T-helper 1 cell treated with Interleukin-12 subunit alpha and Interleukin-12 subunit beta and Interleukin-4 antibody, amounts not matched to agents 30 μg/mL and 1 μg/mL, for 36 hours (primary cell): Measurements from ENCODE around the gene TSPAN11.

Experiments used
- H3K27ac Mint-ChIP-seq: one replicate; pipeline ENCODE4 v1.8.0; 2021; ENCODE audit warnings: mild to moderate bottlenecking, mixed read lengths
- H3K27me3 Mint-ChIP-seq: one replicate; pipeline ENCODE4 v1.8.0; 2021; ENCODE audit warnings: low read depth, mixed read lengths
- H3K36me3 Mint-ChIP-seq: one replicate; pipeline ENCODE4 v1.8.0; 2021; ENCODE audit warnings: low read depth, mixed read lengths
- H3K4me1 Mint-ChIP-seq: one replicate; pipeline ENCODE4 v1.8.0; 2021; ENCODE audit warnings: low read depth, mixed read lengths
- H3K4me3 Mint-ChIP-seq: one replicate; pipeline ENCODE4 v1.8.0; 2021; ENCODE audit warnings: mild to moderate bottlenecking, moderate library complexity, mixed read lengths
- H3K9me3 Mint-ChIP-seq: one replicate; pipeline ENCODE4 v1.8.0; 2021; ENCODE audit warnings: mixed read lengths

Gene TSPAN11

GRCh38 chr12:30990316-30990715 lies 63.8 kb downstream of the TSPAN11 start:
- no peak overlapping the region for H3K27ac Mint-ChIP-seq
- no peaks in the 10 kb centered on the region for H3K27me3 Mint-ChIP-seq
- no peak overlapping the region for H3K4me3 Mint-ChIP-seq
- no peaks in the 10 kb centered on the region for H3K4me1 Mint-ChIP-seq
- H3K36me3 Mint-ChIP-seq, result no peaks in the 10 kb centered on the region
- H3K9me3 Mint-ChIP-seq, result no peaks in the 10 kb centered on the region

- no peak overlapping the region for H3K4me3 Mint-ChIP-seq
- H3K27me3 Mint-ChIP-seq, result no peaks in the 10 kb centered on the region
- H3K4me1 Mint-ChIP-seq, result no peaks in the 10 kb centered on the region
- H3K27ac Mint-ChIP-seq, result no peak overlapping the region
- H3K9me3 Mint-ChIP-seq, result no peaks in the 10 kb centered on the region
- no peaks in the 10 kb centered on the region for H3K36me3 Mint-ChIP-seq
These were observed 64.2 kb downstream of the TSPAN11 start for GRCh38 chr12:30990776-30991175.

- no peak overlapping the region for H3K4me3 Mint-ChIP-seq
- no peaks in the 10 kb centered on the region for H3K9me3 Mint-ChIP-seq
- no peaks in the 10 kb centered on the region for H3K36me3 Mint-ChIP-seq
These were observed 64.9 kb downstream of the TSPAN11 start for GRCh38 chr12:30991466-30991865.

GRCh38 chr12:30992381-30992780 lies 65.8 kb downstream of the TSPAN11 start:
- H3K27me3 Mint-ChIP-seq, result no peaks in the 10 kb centered on the region
- H3K36me3 Mint-ChIP-seq, result no peaks in the 10 kb centered on the region
- H3K9me3 Mint-ChIP-seq, result no peaks in the 10 kb centered on the region
- H3K4me1 Mint-ChIP-seq, result no peaks in the 10 kb centered on the region
- H3K4me3 Mint-ChIP-seq, result no peak overlapping the region
- H3K27ac Mint-ChIP-seq, result no peak overlapping the region

More at GRCh38 chr12:30991466-30991865, 64.9 kb downstream of the TSPAN11 start:
- Mint-ChIP-seq H3K27me3 (no peaks in the 10 kb centered on the region), H3K27ac (no peak overlapping the region), H3K4me1 (no peaks in the 10 kb centered on the region)

- H3K4me1 Mint-ChIP-seq, result no peaks in the 10 kb centered on the region
- no peak overlapping the region for H3K4me3 Mint-ChIP-seq
- no peaks in the 10 kb centered on the region for H3K36me3 Mint-ChIP-seq
- H3K27me3 Mint-ChIP-seq, result no peaks in the 10 kb centered on the region
- no peak overlapping the region for H3K27ac Mint-ChIP-seq
- H3K9me3 Mint-ChIP-seq, result no peaks in the 10 kb centered on the region
These were observed 67.2 kb downstream of the TSPAN11 start for GRCh38 chr12:30993766-30994165.

GRCh38 chr12:30994274-30994673 lies 67.7 kb downstream of the TSPAN11 start:
- Mint-ChIP-seq H3K4me1 (no peaks in the 10 kb centered on the region), H3K27ac (no peak overlapping the region), H3K27me3 (no peaks in the 10 kb centered on the region), H3K4me3 (no peak overlapping the region), H3K9me3 (no peaks in the 10 kb centered on the region), H3K36me3 (no peaks in the 10 kb centered on the region)

GRCh38 chr12:30996255-30996654 lies 69.7 kb downstream of the TSPAN11 start:
- no peaks in the 10 kb centered on the region for H3K4me1 Mint-ChIP-seq
- no peaks in the 10 kb centered on the region for H3K9me3 Mint-ChIP-seq
- no peak overlapping the region for H3K27ac Mint-ChIP-seq
- H3K4me3 Mint-ChIP-seq, result no peak overlapping the region
- H3K27me3 Mint-ChIP-seq, result no peaks in the 10 kb centered on the region
- H3K36me3 Mint-ChIP-seq, result no peaks in the 10 kb centered on the region

- Mint-ChIP-seq H3K4me3 (no peak overlapping the region), H3K27ac (no peak overlapping the region), H3K36me3 (no peaks in the 10 kb centered on the region), H3K9me3 (no peaks in the 10 kb centered on the region), H3K27me3 (no peaks in the 10 kb centered on the region), H3K4me1 (no peaks in the 10 kb centered on the region)
These were observed 70.2 kb downstream of the TSPAN11 start for GRCh38 chr12:30996752-30997151.

- Mint-ChIP-seq H3K4me3 (no peak overlapping the region), H3K27me3 (no peaks in the 10 kb centered on the region), H3K36me3 (no peaks in the 10 kb centered on the region), H3K4me1 (no peaks in the 10 kb centered on the region), H3K27ac (no peak overlapping the region), H3K9me3 (no peaks in the 10 kb centered on the region)
These were observed 71.3 kb downstream of the TSPAN11 start for GRCh38 chr12:30997685-30998440.

GRCh38 chr12:30999011-30999410 lies 72.5 kb downstream of the TSPAN11 start:
- Mint-ChIP-seq H3K9me3 (no peaks in the 10 kb centered on the region), H3K27me3 (no peaks in the 10 kb centered on the region), H3K4me3 (no peak overlapping the region), H3K36me3 (no peaks in the 10 kb centered on the region), H3K27ac (no peak overlapping the region), H3K4me1 (no peaks in the 10 kb centered on the region)

GRCh38 chr12:30999723-31000122 lies 73.2 kb downstream of the TSPAN11 start:
- no peaks in the 10 kb centered on the region for H3K36me3 Mint-ChIP-seq
- no peaks in the 10 kb centered on the region for H3K27me3 Mint-ChIP-seq
- no peaks in the 10 kb centered on the region for H3K4me1 Mint-ChIP-seq
- H3K27ac Mint-ChIP-seq, result no peak overlapping the region
- no peak overlapping the region for H3K4me3 Mint-ChIP-seq
- no peaks in the 10 kb centered on the region for H3K9me3 Mint-ChIP-seq

GRCh38 chr12:31000751-31001150 lies 74.2 kb downstream of the TSPAN11 start:
- H3K4me1 Mint-ChIP-seq, result peaks cover under 1% of the 10 kb centered on the region
- no peaks in the 10 kb centered on the region for H3K9me3 Mint-ChIP-seq
- no peak overlapping the region for H3K27ac Mint-ChIP-seq
- no peaks in the 10 kb centered on the region for H3K27me3 Mint-ChIP-seq
- H3K4me3 Mint-ChIP-seq, result no peak overlapping the region
- H3K36me3 Mint-ChIP-seq, result no peaks in the 10 kb centered on the region

GRCh38 chr12:31001581-31002360 lies 75.2 kb downstream of the TSPAN11 start:
- Mint-ChIP-seq H3K4me3 (no peak overlapping the region), H3K4me1 (peaks cover 2% of the 10 kb centered on the region), H3K36me3 (no peaks in the 10 kb centered on the region), H3K9me3 (no peaks in the 10 kb centered on the region), H3K27ac (no peak overlapping the region), H3K27me3 (no peaks in the 10 kb centered on the region)

GRCh38 chr12:31002361-31002725 lies 75.8 kb downstream of the TSPAN11 start:
- no peak overlapping the region for H3K4me3 Mint-ChIP-seq
- H3K36me3 Mint-ChIP-seq, result no peaks in the 10 kb centered on the region
- H3K27me3 Mint-ChIP-seq, result no peaks in the 10 kb centered on the region
- no peaks in the 10 kb centered on the region for H3K9me3 Mint-ChIP-seq
- H3K27ac Mint-ChIP-seq, result no peak overlapping the region
- H3K4me1 Mint-ChIP-seq, result peaks cover 2% of the 10 kb centered on the region

GRCh38 chr12:31002999-31003398 lies 76.5 kb downstream of the TSPAN11 start:
- H3K9me3 Mint-ChIP-seq, result no peaks in the 10 kb centered on the region
- H3K27me3 Mint-ChIP-seq, result no peaks in the 10 kb centered on the region
- no peak overlapping the region for H3K4me3 Mint-ChIP-seq
- H3K36me3 Mint-ChIP-seq, result no peaks in the 10 kb centered on the region
- no peak overlapping the region for H3K27ac Mint-ChIP-seq
- H3K4me1 Mint-ChIP-seq, result peaks cover 2% of the 10 kb centered on the region
